Lung (tissue), 12 donors: ENCODE data around the gene ASAP2. TPM values are rescaled to one million over a fixed set of nuclear protein-coding genes. Genes with fewer than 3 reads are reported as not detected.

Source experiments
- ATAC-seq: fragments of 200-7000 bp; cut with Tn5 transposase; one replicate; pipeline ENCODE4 v1.9.1; 2020; ENCODE audit warnings: moderate number of reproducible peaks; ENCODE audit not compliant: insufficient read depth, low FRiP score
- DNase-seq, 3 donors: peaks; one replicate each; pipeline ENCODE4 v3.0.0-alpha.2; 2013 to 2017
- H3K27ac ChIP-seq, 2 donors: one replicate each; pipeline ENCODE4 v1.5.1; 2013; ENCODE audit warnings: mild to moderate bottlenecking in 2 of 2, moderate library complexity in 2 of 2, control low read depth in 1 of 2, inconsistent platforms in 1 of 2, low read depth in 1 of 2, low read length in 1 of 2
- H3K27me3 ChIP-seq, 3 donors: one replicate each; pipeline ENCODE4 v1.5.1; 2013; ENCODE audit warnings: low read length in 2 of 3; ENCODE audit not compliant: control insufficient read depth in 3 of 3, insufficient read depth in 3 of 3
- H3K36me3 ChIP-seq, 4 donors: one replicate each; pipeline ENCODE4 v1.5.1; 2013; ENCODE audit warnings: low read length in 4 of 4, mild to moderate bottlenecking in 1 of 4, moderate library complexity in 1 of 4; ENCODE audit not compliant: control insufficient read depth in 4 of 4, insufficient read depth in 4 of 4
- H3K4me1 ChIP-seq, 5 donors: one replicate each; pipeline ENCODE4 v1.5.1; 2013; ENCODE audit warnings: low read length in 5 of 5, mild to moderate bottlenecking in 2 of 5, moderate library complexity in 1 of 5; ENCODE audit not compliant: control insufficient read depth in 5 of 5, insufficient read depth in 5 of 5
- H3K4me3 ChIP-seq: one replicate; pipeline ENCODE4 v1.5.1; 2013; ENCODE audit warnings: mild to moderate bottlenecking, control low read depth, moderate library complexity
- H3K9ac ChIP-seq, 2 donors: one replicate each; pipeline ENCODE4 v1.5.1; 2013; ENCODE audit warnings: low read length in 2 of 2, control low read depth in 1 of 2; ENCODE audit not compliant: insufficient read depth in 1 of 2
- H3K9me3 ChIP-seq, 4 donors: one replicate each; pipeline ENCODE4 v1.5.1; 2013; ENCODE audit warnings: low read length in 3 of 4, mild to moderate bottlenecking in 1 of 4, moderate library complexity in 1 of 4; ENCODE audit not compliant: control insufficient read depth in 4 of 4, insufficient read depth in 3 of 4
- CTCF ChIP-seq: IDR thresholded peaks from 2 replicates; pipeline ENCODE4 v1.5.1; 2012; ENCODE audit warnings: mild to moderate bottlenecking; ENCODE audit errors: control extremely low read depth, extremely low read depth
- WGBS, 2 donors: extraction: QIAGEN DNeasy Blood & Tissue Kit; methylation state at CpG; one replicate each; pipeline ENCODE4 v1.1.7; 2013; 5-methylcytosine and 5-hydroxymethylcytosine counted together
- polyA plus RNA-seq, 2 donors: library from polyadenylated mRNA; stranded (reverse); fragments of 200-250 nt; gene quantifications; one replicate each; pipeline ENCODE4 v1.2.1, GENCODE V29; 2013
- total RNA-seq, 2 donors: library from RNA; depleted of rRNA in 1 of 2; stranded (reverse); fragments of >200 nt in 1 of 2; gene quantifications; one replicate each; pipeline ENCODE4 v1.2.1, GENCODE V29; 2014 to 2021
- donor health status: control.
- donor health status: control.
- donor health status: Bipolar disorder and iron deficiency.
- donor health status: healthy.
- donor health status: DM: yes; HTN: yes; CAD: no.

The ASAP2 gene
- total and polyA plus RNA-seq, 4 donors = 7.4 to 30.9 (median 17.0) TPM

DNA sequence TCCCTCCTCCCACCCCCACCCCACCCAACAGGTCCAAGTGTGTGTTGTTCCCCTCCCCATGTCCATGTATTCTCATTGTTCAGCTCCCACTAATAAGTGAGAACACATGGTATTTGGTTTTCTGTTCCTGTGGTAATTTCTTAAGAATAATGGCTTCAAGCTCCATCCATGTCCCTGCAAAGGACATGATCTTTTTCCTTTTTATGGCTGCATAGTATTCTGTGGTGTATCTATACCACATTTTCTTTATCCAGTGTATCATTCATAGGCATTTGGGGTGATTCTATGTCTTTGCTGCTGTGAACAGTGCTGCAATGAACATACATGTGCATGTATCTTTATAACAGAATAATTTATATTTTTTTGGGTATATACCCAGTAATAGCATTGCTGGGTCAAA lies 12.3 kb upstream of the ASAP2 start:
- no peak overlapping the region for H3K9ac ChIP-seq
- H3K9me3 ChIP-seq = no peaks in the 10 kb centered on the region
- no peaks in the 10 kb centered on the region for H3K36me3 ChIP-seq
- ATAC-seq = no peak
- no peak for DNase-seq
- no peak overlapping the region for H3K4me3 ChIP-seq
- peaks cover 0 to 11% (median 5%) of the 10 kb centered on the region in 5 donors for H3K4me1 ChIP-seq
- H3K27me3 ChIP-seq = no peaks in the 10 kb centered on the region
- H3K27ac ChIP-seq = no peak overlapping the region
- TF ChIP-seq CTCF = no peak

DNA sequence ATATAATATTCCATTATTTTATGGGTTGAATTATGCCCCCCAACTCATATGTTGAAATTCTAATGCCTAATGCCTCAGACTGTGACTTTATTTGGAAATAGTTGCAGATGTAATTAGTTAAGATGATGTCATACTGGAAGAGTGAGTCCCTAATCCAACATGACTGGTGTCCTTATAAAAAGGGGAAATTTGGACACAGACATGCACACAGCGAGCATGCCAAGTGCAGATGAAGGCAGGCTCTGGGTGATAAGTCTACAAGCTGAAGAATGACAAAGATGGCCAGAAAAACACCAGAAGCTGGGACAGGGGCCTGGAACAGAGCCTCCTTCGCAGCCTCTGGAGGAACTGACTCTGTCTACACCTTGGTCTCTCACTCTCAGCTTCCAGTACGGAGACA lies 10.0 kb upstream of the ASAP2 start:
- Histone ChIP-seq H3K27ac (no peak overlapping the region), H3K9ac (no peak overlapping the region), H3K27me3 (no peaks in the 10 kb centered on the region), H3K4me3 (no peak overlapping the region), H3K36me3 (no peaks in the 10 kb centered on the region), H3K4me1 (peaks cover 0 to 1% (median 0%) of the 10 kb centered on the region in 5 donors), H3K9me3 (no peaks in the 10 kb centered on the region)
- WGBS, 2 donors = 87 to 92% methylated on average over 3 of the region's 3 CpGs
- no peak for TF ChIP-seq CTCF
- ATAC-seq = no peak
- no peak for DNase-seq

DNA sequence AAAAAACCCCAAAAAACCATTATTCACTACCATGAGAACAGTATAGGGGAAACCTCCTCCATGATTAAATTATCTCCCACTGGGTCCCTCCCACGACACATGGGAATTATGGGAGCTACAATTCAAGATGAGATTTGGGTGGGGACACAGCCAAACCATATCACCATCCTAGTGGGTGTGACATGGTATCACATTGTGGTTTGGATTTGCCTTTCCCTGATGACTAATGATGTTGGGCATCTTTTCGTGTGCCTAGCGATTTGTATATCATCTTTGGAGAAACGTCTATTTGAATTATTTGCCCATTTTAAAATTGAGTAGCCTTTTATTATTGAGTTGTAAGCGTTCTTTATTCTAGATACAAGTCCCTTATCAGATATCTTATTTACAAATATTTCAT lies 8.7 kb upstream of the ASAP2 start:
- Histone ChIP-seq H3K4me3 (no peak overlapping the region), H3K4me1 (no peaks in the 10 kb centered on the region), H3K27me3 (no peaks in the 10 kb centered on the region), H3K9me3 (no peaks in the 10 kb centered on the region), H3K36me3 (no peaks in the 10 kb centered on the region), H3K9ac (no peak overlapping the region), H3K27ac (no peak overlapping the region)
- TF ChIP-seq CTCF = no peak
- DNase-seq (no peak), ATAC-seq (no peak)
- WGBS, 2 donors = 88 to 97% methylated on average over 5 of the region's 5 CpGs
